Keratinocyte (primary cell): ENCODE results near the gene LRTM1. TPM values are rescaled to one million over a fixed set of nuclear protein-coding genes. Genes with fewer than 3 reads are reported as not detected.
A peak's percentile ranks its signal among the peaks of the same experiment; 100 is the strongest.

Experiments used
- DNase-seq: peaks from one replicate; pipeline ENCODE4 v3.0.0-alpha.2; 2011; ENCODE audit warnings: low read depth, missing footprints, low spot score
- FAIRE-seq: peaks from 2 replicates; lab custom pipeline; 2011; peaks lifted over from hg19 to GRCh38; lab: Jason Lieb, UNC
- H2AFZ ChIP-seq: 2 replicates; pipeline ENCODE4 v1.6.0; 2012; ENCODE audit warnings: low read length, control low read depth, inconsistent platforms; ENCODE audit not compliant: control insufficient read depth
- H3K27ac ChIP-seq: 2 replicates; pipeline ENCODE4 v1.5.1; 2011; ENCODE audit warnings: low read length; ENCODE audit not compliant: control insufficient read depth, insufficient read depth
- H3K27me3 ChIP-seq: 3 replicates; pipeline ENCODE4 v1.6.0; 2011; ENCODE audit warnings: low read length; ENCODE audit not compliant: control insufficient read depth, insufficient read depth; ENCODE audit errors: extremely low read depth
- H3K36me3 ChIP-seq, 2 experiments: 2 replicates in 1 of 2; 3 replicates in 1 of 2; pipeline ENCODE4 v1.5.1; 2011; ENCODE audit warnings: low read length in 2 of 2, mild to moderate bottlenecking in 1 of 2; ENCODE audit not compliant: control insufficient read depth in 2 of 2, insufficient read depth in 2 of 2; ENCODE audit errors: extremely low read depth in 1 of 2
- H3K4me1 ChIP-seq: 3 replicates; pipeline ENCODE4 v1.5.1; 2011; ENCODE audit warnings: low read length; ENCODE audit not compliant: control insufficient read depth, insufficient read depth; ENCODE audit errors: extremely low read depth
- H3K4me2 ChIP-seq: 3 replicates; pipeline ENCODE4 v1.6.0; 2011; ENCODE audit warnings: low read depth, low read length; ENCODE audit not compliant: control insufficient read depth, insufficient read depth; ENCODE audit errors: extremely low read depth
- H3K4me3 ChIP-seq, 3 experiments: fragments of 200-600 bp in 1 of 3; sonication (generic) in 1 of 3; 2 replicates in 2 of 3; 3 replicates in 1 of 3; pipeline ENCODE4 v1.5.1; 2011 to 2016; ENCODE audit warnings: low read length in 3 of 3, mild to moderate bottlenecking in 3 of 3, control low read depth in 2 of 3, inconsistent platforms in 1 of 3, low read depth in 1 of 3, mixed read lengths in 1 of 3, mixed run types in 1 of 3, moderate library complexity in 1 of 3; ENCODE audit not compliant: control insufficient read depth in 2 of 3, insufficient read depth in 2 of 3; ENCODE audit errors: extremely low read depth in 1 of 3
- H3K79me2 ChIP-seq: 2 replicates; pipeline ENCODE4 v1.6.0; 2012; ENCODE audit warnings: low read length; ENCODE audit not compliant: control insufficient read depth, insufficient read depth
- H3K9ac ChIP-seq: 3 replicates; pipeline ENCODE4 v1.6.0; 2011; ENCODE audit warnings: low read length; ENCODE audit not compliant: control insufficient read depth, insufficient read depth; ENCODE audit errors: extremely low read depth
- H3K9me1 ChIP-seq: 3 replicates; pipeline ENCODE4 v1.6.0; 2011; ENCODE audit warnings: low read length; ENCODE audit not compliant: control insufficient read depth, insufficient read depth; ENCODE audit errors: extremely low read depth
- H3K9me3 ChIP-seq: 2 replicates; pipeline ENCODE4 v1.5.1; 2012; ENCODE audit warnings: low read depth, low read length; ENCODE audit not compliant: control insufficient read depth
- H4K20me1 ChIP-seq: 3 replicates; pipeline ENCODE4 v1.6.0; 2011; ENCODE audit warnings: low read length; ENCODE audit not compliant: control insufficient read depth, insufficient read depth; ENCODE audit errors: extremely low read depth
- CTCF ChIP-seq, 3 experiments: IDR thresholded peaks in 1 of 3; conservative IDR thresholded peaks in 1 of 3; optimal IDR thresholded peaks in 1 of 3; 2 replicates in 2 of 3; 3 replicates in 1 of 3; pipeline versions ENCODE3 to v1.5.1; 2011; ENCODE audit warnings: low read length in 3 of 3, mild to moderate bottlenecking in 3 of 3, moderate library complexity in 2 of 3, control low read depth in 1 of 3, inconsistent platforms in 1 of 3; ENCODE audit not compliant: insufficient read depth in 2 of 3; ENCODE audit errors: extremely low read depth in 1 of 3
- EZH2 ChIP-seq: IDR thresholded peaks from one replicate; pipeline ENCODE4 v1.6.1; 2012; ENCODE audit warnings: inconsistent platforms, mild to moderate bottlenecking, low read length, moderate library complexity
- dilution Hi-C: fragments of 300-500 bp; cut with MboI; formaldehyde crosslinking; loops from one replicate; pipeline ENCODE4 v1.7.0; 2020; ENCODE audit warnings: low sequenced_read_pairs; ENCODE audit not compliant: extremely low pct_ligation_motif_present
- polyA plus RNA-seq, 5 experiments: library from polyadenylated mRNA; depleted of rRNA in 3 of 5; stranded (reverse) in 3 of 5; stranded (forward) in 1 of 5; unstranded in 1 of 5; fragments of >200 nt; gene quantifications; 1 replicate in 1 of 5; 2 replicates in 3 of 5; 3 replicates in 1 of 5; pipeline versions ENCODE4 v1.2.1 to v1.2.3, GENCODE V29; 2011 to 2012; ENCODE audit warnings: missing spikeins in 2 of 5, low read depth in 1 of 5, low replicate concordance in 1 of 5

Gene LRTM1
- polyA plus RNA-seq, 1 donor (not counting 4 experiments of a cell fraction or from before 2014, with no cell fraction given): not detected

GRCh38 chr3:54871867-54872266 lies 56.0 kb downstream of the LRTM1 start:
- Histone ChIP-seq H3K27ac (no peak overlapping the region), H3K4me1 (no peaks in the 10 kb centered on the region), H3K79me2 (no peaks in the 10 kb centered on the region), H3K27me3 (no peaks in the 10 kb centered on the region), H3K9ac (no peak overlapping the region), H3K4me2 (no peak overlapping the region), H4K20me1 (no peaks in the 10 kb centered on the region), H3K36me3 (no peaks in the 10 kb centered on the region), H3K4me3 (no peak overlapping the region), H3K9me3 (no peaks in the 10 kb centered on the region), H2AFZ (no peak overlapping the region), H3K9me1 (no peaks in the 10 kb centered on the region)
- FAIRE-seq (no peak), DNase-seq (no peak)
- dilution Hi-C loops: no loop called here
- no peak for TF ChIP-seq CTCF (optimal IDR thresholded peaks at IDR 0.05 in 1 of 3, IDR thresholded peaks at IDR 0.05 in 1 of 3, conservative IDR thresholded peaks at IDR 0.05 in 1 of 3; ENCODE audit: extremely low read depth in 1 of 3, insufficient read depth in 2 of 3, low read length in 3 of 3)

- no peaks in the 10 kb centered on the region for H3K9me1 ChIP-seq
- H2AFZ ChIP-seq: no peak overlapping the region
- no peaks in the 10 kb centered on the region for H3K9me3 ChIP-seq
- H3K4me2 ChIP-seq: no peak overlapping the region
- H3K79me2 ChIP-seq: no peaks in the 10 kb centered on the region
- TF ChIP-seq CTCF (optimal IDR thresholded peaks at IDR 0.05 in 1 of 3, IDR thresholded peaks at IDR 0.05 in 1 of 3, conservative IDR thresholded peaks at IDR 0.05 in 1 of 3; ENCODE audit: extremely low read depth in 1 of 3, insufficient read depth in 2 of 3, low read length in 3 of 3): peak; percentile 34 to 69 (median 50)
- TF ChIP-seq EZH2: no peak
- peak; percentile 58 for FAIRE-seq
- H3K9ac ChIP-seq: no peak overlapping the region
- H3K36me3 ChIP-seq: no peaks in the 10 kb centered on the region
- H3K4me1 ChIP-seq: no peaks in the 10 kb centered on the region
- H3K4me3 ChIP-seq: no peak overlapping the region
- no peaks in the 10 kb centered on the region for H3K27me3 ChIP-seq
- DNase-seq: no peak
- H4K20me1 ChIP-seq: no peaks in the 10 kb centered on the region
- no peak overlapping the region for H3K27ac ChIP-seq
- dilution Hi-C loops: no loop called here
Measured at GRCh38 chr3:54870423-54870822, 57.4 kb downstream of the LRTM1 start.
